Activated CD4-positive, alpha-beta memory T cell treated with anti-CD3 and anti-CD28 coated beads for 36 hours (primary cell): Measurements from ENCODE around the gene CLDN22. TPM values are rescaled to one million over a fixed set of nuclear protein-coding genes. Genes with fewer than 3 reads are reported as not detected.
"Not testable (repeated sequence)": the region's sequence is repeated elsewhere in the genome, so short reads cannot be mapped to it uniquely, and the experiment has no call there.

Source experiments
- CTCF ChIA-PET: fragments of 350-600 bp; sonication (Branson Sonifier 250); formaldehyde crosslinking; loops from one replicate; lab custom pipeline; 2021; ENCODE audit warnings: antibody characterized with exemption, inconsistent platforms; lab: Charles Lee
- POLR2A ChIA-PET: fragments of 350-600 bp; sonication (Branson Sonifier 250); formaldehyde crosslinking; loops from one replicate; lab custom pipeline; 2021; ENCODE audit warnings: antibody characterized with exemption; lab: Charles Lee
- DNase-seq: peaks from one replicate; pipeline ENCODE4 v3.0.0-alpha.2; 2020
- H3K27ac Mint-ChIP-seq: one replicate; pipeline ENCODE4 v1.8.0; 2021; ENCODE audit warnings: mixed read lengths
- H3K27me3 Mint-ChIP-seq: one replicate; pipeline ENCODE4 v1.8.0; 2021; ENCODE audit warnings: mixed read lengths
- H3K36me3 Mint-ChIP-seq: one replicate; pipeline ENCODE4 v1.8.0; 2021; ENCODE audit warnings: mixed read lengths
- H3K4me1 Mint-ChIP-seq: one replicate; pipeline ENCODE4 v1.8.0; 2021; ENCODE audit warnings: low read depth, mixed read lengths
- H3K4me3 Mint-ChIP-seq: one replicate; pipeline ENCODE4 v1.8.0; 2021; ENCODE audit warnings: mild to moderate bottlenecking, mixed read lengths
- H3K9me3 Mint-ChIP-seq: one replicate; pipeline ENCODE4 v1.8.0; 2021; ENCODE audit warnings: mixed read lengths
- intact Hi-C: fragments of 100-400 bp; cut with micrococcal nuclease; formaldehyde crosslinking; loops from one replicate; pipeline ENCODE4 v1.15.1; 2023
- total RNA-seq, 2 experiments: library from RNA; stranded (reverse); gene quantifications; one replicate each; pipeline ENCODE4 v1.2.3, GENCODE V29; 2021

The CLDN22 gene
- total RNA-seq, 2 experiments from 2014 or later = not detected

DNA sequence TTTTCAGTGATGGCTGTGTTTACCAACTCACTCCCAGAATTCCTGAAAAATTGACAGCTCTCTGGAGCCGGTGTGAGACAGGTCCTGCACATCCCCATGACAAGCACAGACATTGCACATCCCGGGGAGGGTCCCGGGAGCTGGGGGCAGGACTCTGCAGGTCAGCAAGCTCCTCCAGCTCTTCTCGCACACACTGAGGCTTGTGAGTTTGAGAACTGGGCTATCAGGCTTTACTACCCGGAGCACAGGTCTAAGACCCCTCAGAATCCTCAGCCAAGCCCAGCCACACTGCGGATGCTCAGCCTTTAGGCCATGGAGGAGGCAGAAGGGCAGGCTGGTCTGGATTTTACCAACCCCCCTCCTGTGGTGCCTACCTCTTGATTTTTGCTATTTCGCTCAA lies 7.8 kb upstream of the CLDN22 start:
- Mint-ChIP-seq H3K27ac (no peak overlapping the region), H3K9me3 (peaks cover 3% of the 10 kb centered on the region), H3K4me1 (no peaks in the 10 kb centered on the region), H3K4me3 (no peak overlapping the region), H3K27me3 (peaks cover 8% of the 10 kb centered on the region), H3K36me3 (no peaks in the 10 kb centered on the region)
- CTCF ChIA-PET = no interaction called here
- intact Hi-C loops = no loop called here
- POLR2A ChIA-PET = no interaction called here
- peak; percentile 5 for DNase-seq

DNA sequence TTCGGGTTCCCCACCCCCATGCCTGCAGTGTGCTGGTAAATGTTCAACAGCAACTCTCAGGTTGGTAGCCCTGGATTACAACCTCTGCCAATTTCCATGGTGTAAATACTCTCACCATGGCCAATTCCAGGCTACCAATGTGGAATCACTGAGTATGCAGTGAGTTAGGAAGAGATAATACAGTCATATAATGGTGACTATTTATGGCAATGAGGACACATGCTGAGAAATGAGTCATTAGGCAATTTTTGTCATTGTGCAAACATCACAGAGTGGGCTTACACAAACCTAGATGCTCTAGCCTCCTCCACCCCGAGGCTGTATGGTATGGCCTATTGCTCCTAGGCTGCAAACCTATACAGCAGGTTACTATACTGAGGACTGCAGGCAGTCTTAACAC lies 6.8 kb upstream of the CLDN22 start:
- ChIA-PET CTCF (no interaction called here), POLR2A (no interaction called here)
- no peak for DNase-seq
- H3K4me1 Mint-ChIP-seq = no peaks in the 10 kb centered on the region
- peaks cover 3% of the 10 kb centered on the region for H3K9me3 Mint-ChIP-seq
- H3K36me3 Mint-ChIP-seq = no peaks in the 10 kb centered on the region
- H3K4me3 Mint-ChIP-seq = no peak overlapping the region
- H3K27me3 Mint-ChIP-seq = peaks cover 7% of the 10 kb centered on the region
- H3K27ac Mint-ChIP-seq = no peak overlapping the region
- intact Hi-C loops = no loop called here

DNA sequence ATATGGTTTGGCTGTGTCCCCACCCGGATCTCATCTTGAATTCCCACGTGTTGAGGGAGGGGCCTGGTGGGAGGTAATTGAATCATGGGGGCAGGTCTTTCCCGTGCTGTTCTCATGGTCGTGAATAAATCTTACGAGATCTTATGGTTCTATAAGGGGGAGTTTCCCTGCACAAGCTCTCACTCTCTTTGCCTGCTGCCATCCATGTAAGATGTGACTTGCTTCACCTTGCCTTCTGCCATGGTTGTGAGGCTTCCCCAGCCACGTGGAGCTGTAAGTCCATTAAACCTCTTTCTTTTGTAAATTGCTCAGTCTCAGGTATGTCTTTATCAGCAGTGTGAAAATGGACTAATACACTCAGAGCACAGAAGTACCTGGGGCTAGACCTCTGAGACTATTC lies 6.3 kb upstream of the CLDN22 start:
- intact Hi-C loops, H3K36me3 Mint-ChIP-seq, DNase-seq, H3K4me1 Mint-ChIP-seq, H3K27me3 Mint-ChIP-seq, CTCF ChIA-PET, POLR2A ChIA-PET, H3K27ac Mint-ChIP-seq, H3K9me3 Mint-ChIP-seq, H3K4me3 Mint-ChIP-seq: not testable (repeated sequence)

DNA sequence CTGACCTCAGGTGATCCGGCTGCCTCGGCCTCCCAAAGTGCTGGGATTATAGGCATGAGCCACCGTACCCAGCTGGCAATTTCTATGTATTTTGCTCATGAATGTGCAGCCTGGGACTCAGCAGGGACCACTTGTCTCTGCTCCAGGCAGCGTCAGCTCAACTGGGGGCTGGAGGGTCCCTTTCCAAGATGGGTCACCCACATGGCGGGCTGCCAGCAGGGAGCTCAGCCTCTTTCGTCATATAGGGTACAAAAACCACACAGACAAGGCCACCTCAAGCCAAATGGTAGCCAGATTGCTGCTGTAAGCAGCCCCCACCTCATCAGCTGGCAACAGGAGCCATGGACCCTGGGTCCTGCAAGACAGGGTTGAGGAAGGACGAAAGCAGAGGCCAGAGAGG lies 4.5 kb upstream of the CLDN22 start:
- Mint-ChIP-seq H3K9me3 (peaks cover 3% of the 10 kb centered on the region), H3K4me3 (no peak overlapping the region), H3K36me3 (no peaks in the 10 kb centered on the region), H3K4me1 (peaks cover 4% of the 10 kb centered on the region), H3K27ac (no peak overlapping the region), H3K27me3 (peaks cover 7% of the 10 kb centered on the region)
- ChIA-PET POLR2A (no interaction called here), CTCF (no interaction called here)
- DNase-seq = no peak
- intact Hi-C loops = no loop called here

DNA sequence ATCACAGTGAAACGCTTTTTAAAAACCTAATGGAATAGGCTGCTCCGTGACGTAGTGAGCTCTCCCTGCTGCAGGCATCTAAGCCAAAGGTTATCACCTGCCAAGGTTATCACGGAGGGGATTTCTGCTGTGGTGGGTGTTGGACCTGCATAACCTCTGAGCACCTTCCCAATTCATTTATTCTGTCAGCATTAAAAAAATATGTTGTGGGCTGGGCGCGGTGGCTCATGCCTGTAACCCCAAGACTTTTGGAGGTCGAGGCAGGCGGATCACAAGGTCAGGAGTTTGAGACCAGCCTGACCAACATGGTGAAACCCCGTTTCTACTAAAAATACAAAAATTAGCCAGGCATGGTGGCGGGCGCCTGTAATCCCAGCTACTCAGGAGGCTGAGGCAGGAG lies 4.0 kb upstream of the CLDN22 start:
- DNase-seq, H3K36me3 Mint-ChIP-seq, H3K27ac Mint-ChIP-seq, H3K9me3 Mint-ChIP-seq, intact Hi-C loops, CTCF ChIA-PET, H3K4me3 Mint-ChIP-seq, H3K27me3 Mint-ChIP-seq, POLR2A ChIA-PET, H3K4me1 Mint-ChIP-seq: not testable (repeated sequence)

DNA sequence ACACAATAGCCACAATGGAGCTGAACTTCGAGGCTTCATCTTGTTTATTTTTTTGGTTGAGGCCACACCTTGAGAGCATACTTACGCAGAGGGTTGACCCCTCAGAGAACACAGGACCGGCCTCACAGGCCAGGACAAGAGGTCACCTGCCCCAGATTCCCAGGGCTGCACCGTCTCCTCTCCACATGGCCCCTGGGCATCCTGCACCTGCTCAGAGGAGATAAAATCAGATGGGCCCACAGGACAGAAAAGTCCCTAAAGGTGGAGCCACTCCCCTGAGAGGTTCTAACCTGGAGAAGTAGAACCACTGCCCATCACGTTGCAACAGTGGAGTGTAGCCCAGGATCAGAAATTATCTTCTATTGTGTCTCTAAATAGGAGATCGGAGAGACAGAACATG lies 3.2 kb upstream of the CLDN22 start:
- peaks cover 4% of the 10 kb centered on the region for H3K4me1 Mint-ChIP-seq
- CTCF ChIA-PET = no interaction called here
- DNase-seq = no peak
- no peaks in the 10 kb centered on the region for H3K36me3 Mint-ChIP-seq
- H3K27ac Mint-ChIP-seq = no peak overlapping the region
- POLR2A ChIA-PET = no interaction called here
- intact Hi-C loops = no loop called here
- H3K4me3 Mint-ChIP-seq = no peak overlapping the region
- H3K27me3 Mint-ChIP-seq = peaks cover 7% of the 10 kb centered on the region
- H3K9me3 Mint-ChIP-seq = no peaks in the 10 kb centered on the region

DNA sequence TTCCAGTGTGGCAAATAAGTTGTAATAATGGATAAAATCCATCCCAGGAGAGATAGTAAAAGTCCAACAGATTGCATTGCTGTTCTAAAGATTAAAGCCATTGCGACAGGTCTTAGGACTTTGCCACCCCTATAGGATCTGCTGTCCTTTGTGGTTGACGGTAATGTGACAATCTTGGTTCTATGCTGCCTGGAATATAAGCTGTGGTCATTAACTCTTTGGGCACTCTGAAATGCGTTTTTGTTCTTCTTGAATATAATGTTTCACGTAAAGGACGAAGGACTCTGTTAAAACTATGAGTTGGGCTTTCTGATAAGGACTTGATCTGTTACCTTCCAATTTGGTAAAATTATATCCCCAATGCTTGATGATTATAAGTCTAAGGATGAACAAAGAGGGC lies 2.2 kb upstream of the CLDN22 start, which contains the start of gene CLDN24:
Gene CLDN24, minus strand, starts transcription at position 101 of the 400 bp plus-strand sequence. Its CDS starts 0 bp downstream, at position 101.
- ChIA-PET CTCF (no interaction called here), POLR2A (no interaction called here)
- H3K4me1 Mint-ChIP-seq = peaks cover 4% of the 10 kb centered on the region
- no peak within 1 kb of the TSS for H3K27ac Mint-ChIP-seq
- no peaks in the 10 kb centered on the region for H3K9me3 Mint-ChIP-seq
- H3K36me3 Mint-ChIP-seq = no peaks in the 10 kb centered on the region
- no peak within 1 kb of the TSS for H3K4me3 Mint-ChIP-seq
- peaks cover 7% of the 10 kb centered on the region for H3K27me3 Mint-ChIP-seq
- intact Hi-C loops = no loop called here
- no peak for DNase-seq

DNA sequence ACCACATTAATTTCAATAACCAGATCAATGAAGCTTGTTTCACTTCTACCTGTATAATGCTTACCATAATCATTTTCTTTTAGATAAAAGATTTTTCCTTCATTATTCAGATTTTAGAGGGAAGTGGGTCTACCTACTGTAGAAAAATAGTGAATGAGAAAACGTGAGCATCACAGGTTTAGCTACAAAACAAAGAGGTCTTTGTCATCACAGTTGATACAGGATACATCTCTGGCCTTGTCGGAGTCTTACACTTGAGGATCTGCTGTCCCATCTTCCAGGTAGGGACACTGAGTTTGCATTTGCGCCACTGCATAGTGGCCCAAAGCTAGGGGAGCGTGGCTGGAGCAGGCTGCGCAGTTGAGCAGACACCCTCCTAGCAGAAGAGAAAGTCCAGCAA lies 1.4 kb upstream of the CLDN22 start:
- H3K4me3 Mint-ChIP-seq = no peak overlapping the region
- CTCF ChIA-PET = no interaction called here

DNA sequence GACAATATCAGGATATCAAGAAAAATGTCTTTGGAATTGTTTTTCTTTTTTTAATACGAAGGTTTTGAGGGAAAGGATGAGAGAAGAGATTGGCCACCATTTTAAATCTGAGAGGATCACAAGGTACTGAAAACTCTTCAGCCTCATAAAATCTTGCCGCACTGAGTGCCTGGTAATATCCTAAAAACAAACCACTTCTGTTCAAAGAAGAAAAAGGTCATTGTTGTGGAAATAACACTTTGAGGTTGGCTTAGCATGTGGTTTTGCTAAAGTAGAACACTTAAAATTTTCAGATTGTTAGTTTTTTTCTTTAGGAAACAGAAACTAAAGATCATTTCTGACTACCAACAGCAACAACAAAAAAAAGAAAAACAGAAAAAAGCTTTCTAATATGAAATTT lies 1.0 kb upstream of the CLDN22 start:
- H3K4me1 Mint-ChIP-seq = peaks cover 4% of the 10 kb centered on the region
- DNase-seq = no peak
- CTCF ChIA-PET = no interaction called here
- peaks cover 3% of the 10 kb centered on the region for H3K27me3 Mint-ChIP-seq
- POLR2A ChIA-PET = no interaction called here
- no peak overlapping the region for H3K27ac Mint-ChIP-seq
- H3K9me3 Mint-ChIP-seq = no peaks in the 10 kb centered on the region
- H3K36me3 Mint-ChIP-seq = no peaks in the 10 kb centered on the region
- no peak overlapping the region for H3K4me3 Mint-ChIP-seq
- intact Hi-C loops = no loop called here

More for the DNA sequence above, 1.4 kb upstream of the CLDN22 start:
- peaks cover 6% of the 10 kb centered on the region for H3K27me3 Mint-ChIP-seq
- H3K27ac Mint-ChIP-seq = no peak overlapping the region
- no peak for DNase-seq
- peaks cover 4% of the 10 kb centered on the region for H3K4me1 Mint-ChIP-seq
- H3K36me3 Mint-ChIP-seq = no peaks in the 10 kb centered on the region
- POLR2A ChIA-PET = no interaction called here
- H3K9me3 Mint-ChIP-seq = no peaks in the 10 kb centered on the region
- intact Hi-C loops = no loop called here

DNA sequence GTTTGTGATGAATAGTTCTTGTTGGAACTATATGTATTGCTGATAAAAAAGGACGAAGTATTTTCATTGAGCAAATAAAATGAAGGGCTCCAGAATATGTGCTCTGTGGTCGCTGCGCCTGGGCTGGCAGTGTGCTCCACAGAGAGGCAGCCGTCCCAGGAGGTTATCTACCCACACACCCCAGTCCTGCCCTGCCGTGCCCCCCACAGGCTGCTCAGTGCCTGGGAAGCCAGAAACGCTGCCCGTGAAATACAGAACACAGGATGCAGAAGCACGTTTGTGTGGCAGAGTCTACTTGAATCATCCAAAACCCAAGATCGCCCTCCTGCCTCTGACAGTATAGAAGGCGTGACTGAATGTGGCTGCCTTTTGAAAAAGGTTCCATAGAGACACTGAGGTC lies 1.4 kb downstream of the CLDN22 start:
- H3K4me3 Mint-ChIP-seq = no peak overlapping the region
- CTCF ChIA-PET = no interaction called here

DNA sequence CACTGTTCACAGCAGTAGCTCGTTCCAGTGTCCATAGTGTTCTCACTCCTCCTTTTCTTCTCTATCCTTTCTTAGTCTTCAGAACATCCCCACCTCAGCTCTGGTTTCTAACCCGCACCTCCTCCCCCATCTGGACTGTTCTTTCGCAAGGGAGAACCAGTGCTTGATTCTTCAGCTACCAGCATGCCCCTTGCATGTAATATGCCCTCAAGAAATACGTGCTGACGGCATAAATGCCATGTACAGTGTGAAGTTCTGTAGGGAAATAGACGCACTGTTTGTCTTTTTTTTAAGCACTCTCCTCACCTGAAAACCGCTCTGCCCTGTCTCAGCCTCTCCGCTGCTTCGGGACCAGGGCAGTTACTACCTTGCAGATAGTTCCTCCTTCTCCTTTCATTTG lies 5.3 kb downstream of the CLDN22 start:
- Mint-ChIP-seq H3K4me3 (no peak overlapping the region), H3K27ac (no peak overlapping the region), H3K36me3 (no peaks in the 10 kb centered on the region), H3K9me3 (no peaks in the 10 kb centered on the region), H3K4me1 (no peaks in the 10 kb centered on the region), H3K27me3 (no peaks in the 10 kb centered on the region)
- CTCF ChIA-PET = no interaction called here
- intact Hi-C loops = no loop called here
- no peak for DNase-seq
- POLR2A ChIA-PET = no interaction called here

More for the DNA sequence above, 1.4 kb downstream of the CLDN22 start:
- Mint-ChIP-seq H3K27ac (no peak overlapping the region), H3K36me3 (no peaks in the 10 kb centered on the region), H3K27me3 (no peaks in the 10 kb centered on the region), H3K9me3 (no peaks in the 10 kb centered on the region), H3K4me1 (peaks cover 4% of the 10 kb centered on the region)
- POLR2A ChIA-PET = no interaction called here
- intact Hi-C loops = no loop called here
- DNase-seq = no peak

DNA sequence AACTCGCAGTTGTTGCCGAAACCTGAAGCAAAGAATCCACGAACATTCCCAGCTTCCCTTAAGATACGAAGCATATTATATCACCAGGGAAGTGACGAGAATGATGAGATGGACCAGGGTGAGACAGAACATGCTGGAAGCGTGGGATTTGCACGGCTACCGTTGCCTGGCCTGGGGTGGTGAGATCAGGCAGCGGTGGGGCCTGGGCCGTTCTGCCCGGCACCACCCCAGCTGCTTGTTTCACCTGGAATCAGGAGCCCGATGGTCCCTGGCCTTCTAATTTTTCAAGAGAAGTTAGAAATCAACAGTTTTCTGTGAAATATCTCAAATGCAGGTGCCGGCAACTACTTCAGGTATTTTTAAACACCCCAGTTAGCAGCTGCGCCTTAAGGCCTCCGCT lies 5.7 kb downstream of the CLDN22 start:
- Mint-ChIP-seq H3K36me3 (no peaks in the 10 kb centered on the region), H3K9me3 (no peaks in the 10 kb centered on the region), H3K4me1 (no peaks in the 10 kb centered on the region), H3K4me3 (no peak overlapping the region), H3K27ac (no peak overlapping the region), H3K27me3 (no peaks in the 10 kb centered on the region)
- ChIA-PET CTCF (no interaction called here), POLR2A (no interaction called here)
- no peak for DNase-seq
- intact Hi-C loops = no loop called here

DNA sequence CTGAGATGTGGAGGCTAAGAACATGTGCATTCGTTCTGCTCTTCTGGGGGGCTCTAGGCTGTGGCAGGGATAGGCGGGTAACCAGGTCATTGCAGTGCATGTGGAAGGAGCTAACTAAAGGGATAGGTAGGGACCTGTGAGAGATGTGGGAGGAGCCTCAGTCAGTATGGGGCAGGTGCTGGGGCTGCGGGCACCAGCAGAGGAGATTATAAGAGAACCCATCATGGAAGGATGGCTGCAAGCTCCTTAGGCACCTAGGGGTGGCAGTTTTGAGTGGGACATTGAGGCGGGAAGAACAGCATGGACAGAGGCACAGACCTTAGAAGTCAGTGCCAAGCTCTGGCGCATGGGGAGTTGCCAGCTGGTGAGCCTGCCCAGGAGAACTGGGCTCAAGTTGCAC lies 7.2 kb downstream of the CLDN22 start:
- intact Hi-C loops = no loop called here
- Mint-ChIP-seq H3K27me3 (no peaks in the 10 kb centered on the region), H3K4me1 (no peaks in the 10 kb centered on the region), H3K36me3 (no peaks in the 10 kb centered on the region), H3K27ac (no peak overlapping the region), H3K9me3 (no peaks in the 10 kb centered on the region), H3K4me3 (no peak overlapping the region)
- POLR2A ChIA-PET = no interaction called here
- DNase-seq = no peak
- CTCF ChIA-PET = no interaction called here

DNA sequence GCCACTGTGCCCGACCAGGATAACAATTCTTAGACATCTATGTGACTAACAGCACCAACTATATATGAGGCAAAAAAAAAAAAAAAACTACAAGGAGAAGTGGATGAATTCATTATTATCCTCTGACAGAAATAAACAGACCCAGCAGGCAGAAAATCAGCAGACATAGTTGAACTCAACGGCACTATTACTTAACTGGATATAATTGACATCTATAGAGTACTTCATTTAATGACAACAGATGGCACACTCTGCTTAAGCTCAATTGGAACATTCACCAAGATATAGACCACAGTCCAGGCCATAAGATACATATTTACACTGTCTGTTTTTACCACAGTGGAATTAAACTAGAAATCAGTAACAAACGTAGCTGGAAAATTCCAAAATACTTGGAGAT lies 13.3 kb downstream of the CLDN22 start:
- CTCF ChIA-PET = no interaction called here
- POLR2A ChIA-PET = no interaction called here
- no peak for DNase-seq
- intact Hi-C loops = no loop called here
- no peak overlapping the region for H3K27ac Mint-ChIP-seq
- no peaks in the 10 kb centered on the region for H3K4me1 Mint-ChIP-seq
- no peaks in the 10 kb centered on the region for H3K9me3 Mint-ChIP-seq
- no peaks in the 10 kb centered on the region for H3K36me3 Mint-ChIP-seq
- peaks cover 1% of the 10 kb centered on the region for H3K27me3 Mint-ChIP-seq
- no peak overlapping the region for H3K4me3 Mint-ChIP-seq
